LNCAP (cell line): ENCODE results near the gene METAP1.

Experiments
- TF ChIP-seq, protein P1 (sequence below): fragments of 450-650 bp; IDR thresholded peaks from 2 replicates; pipeline ENCODE4 v1.5.1; 2017; ENCODE audit warnings: mild to moderate bottlenecking

METAP1 gene

DNA sequence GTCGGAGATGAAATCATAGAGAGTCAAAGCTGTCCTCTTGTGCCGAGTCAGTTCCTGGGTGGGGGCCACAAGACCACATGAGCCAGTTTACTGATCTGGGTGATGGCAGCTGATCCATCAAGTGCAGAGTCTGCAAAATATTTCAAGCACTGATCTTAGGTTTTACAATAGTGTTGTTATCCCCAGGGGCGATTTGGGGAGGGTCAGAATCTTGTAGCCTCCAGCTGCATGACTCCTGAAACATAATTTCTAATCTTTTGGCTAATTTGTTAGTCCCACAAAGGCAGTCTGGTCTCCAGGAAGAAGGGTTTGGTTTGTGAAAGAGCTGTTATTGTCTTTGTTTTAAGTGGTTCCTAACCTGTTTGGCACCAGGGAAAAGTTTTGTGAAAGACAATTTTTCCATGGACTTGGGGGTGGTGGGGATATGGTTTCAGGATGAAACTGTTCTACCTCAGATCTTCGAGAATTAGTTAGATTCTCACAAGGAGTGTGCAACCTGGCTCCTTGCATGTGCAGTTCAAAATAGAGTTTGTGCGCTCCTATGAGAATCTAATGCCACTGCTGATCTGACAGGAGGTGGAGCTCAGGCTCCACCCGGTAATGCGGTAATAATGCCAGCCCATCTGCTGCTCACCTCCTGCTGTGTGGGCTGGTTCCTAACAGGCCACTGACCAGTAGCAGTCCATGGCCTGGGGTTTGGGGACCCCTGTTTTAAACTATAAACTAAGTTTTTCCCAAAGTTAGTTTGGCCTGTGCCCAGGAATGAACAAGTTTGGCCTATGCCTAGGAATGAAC lies 29.2 kb downstream of the METAP1 start:
- TF ChIP-seq, protein P1, sequence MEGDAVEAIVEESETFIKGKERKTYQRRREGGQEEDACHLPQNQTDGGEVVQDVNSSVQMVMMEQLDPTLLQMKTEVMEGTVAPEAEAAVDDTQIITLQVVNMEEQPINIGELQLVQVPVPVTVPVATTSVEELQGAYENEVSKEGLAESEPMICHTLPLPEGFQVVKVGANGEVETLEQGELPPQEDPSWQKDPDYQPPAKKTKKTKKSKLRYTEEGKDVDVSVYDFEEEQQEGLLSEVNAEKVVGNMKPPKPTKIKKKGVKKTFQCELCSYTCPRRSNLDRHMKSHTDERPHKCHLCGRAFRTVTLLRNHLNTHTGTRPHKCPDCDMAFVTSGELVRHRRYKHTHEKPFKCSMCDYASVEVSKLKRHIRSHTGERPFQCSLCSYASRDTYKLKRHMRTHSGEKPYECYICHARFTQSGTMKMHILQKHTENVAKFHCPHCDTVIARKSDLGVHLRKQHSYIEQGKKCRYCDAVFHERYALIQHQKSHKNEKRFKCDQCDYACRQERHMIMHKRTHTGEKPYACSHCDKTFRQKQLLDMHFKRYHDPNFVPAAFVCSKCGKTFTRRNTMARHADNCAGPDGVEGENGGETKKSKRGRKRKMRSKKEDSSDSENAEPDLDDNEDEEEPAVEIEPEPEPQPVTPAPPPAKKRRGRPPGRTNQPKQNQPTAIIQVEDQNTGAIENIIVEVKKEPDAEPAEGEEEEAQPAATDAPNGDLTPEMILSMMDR = no peak

GRCh38 chr4:99025506-99025905 lies 30.0 kb downstream of the METAP1 start:
- TF ChIP-seq, protein P1 = no peak

DNA sequence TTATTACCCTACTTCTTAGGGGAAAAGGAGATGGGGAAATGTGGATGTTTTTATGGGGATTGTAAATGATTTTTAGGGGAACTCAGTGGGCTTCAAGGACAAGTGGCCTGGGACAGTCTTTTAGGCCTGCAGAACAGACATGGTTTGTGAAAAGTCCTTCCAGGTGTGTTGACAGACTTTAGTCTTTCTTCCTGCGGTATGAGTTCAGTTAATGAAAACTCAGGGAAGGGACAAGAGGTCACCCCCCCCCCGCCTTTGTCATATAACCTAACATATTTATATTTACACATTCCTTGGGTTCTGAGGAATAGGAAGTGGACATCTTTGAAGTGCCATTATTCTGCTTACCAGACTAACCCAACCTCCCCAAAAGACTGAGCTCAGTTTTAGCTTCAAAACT lies 31.8 kb downstream of the METAP1 start:
- TF ChIP-seq, protein P1 = no peak

DNA sequence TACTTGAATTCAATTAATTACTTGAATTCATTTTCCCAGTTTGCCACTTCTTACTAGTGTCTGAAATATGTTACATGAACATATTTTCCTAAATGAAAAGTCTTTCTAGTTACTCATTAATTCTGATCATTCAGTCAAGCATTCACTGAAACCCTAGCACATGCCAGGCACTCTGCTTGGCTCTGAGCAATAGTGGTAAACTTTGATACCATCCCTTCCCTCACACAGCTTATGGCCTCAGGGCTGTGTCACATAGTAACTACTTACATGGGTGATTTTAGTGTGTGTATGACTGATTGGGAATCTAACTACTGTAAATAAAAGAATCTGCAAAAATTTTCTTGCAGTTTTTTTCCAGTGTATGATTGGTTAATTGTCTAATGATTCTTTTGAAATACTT lies 32.7 kb downstream of the METAP1 start:
- TF ChIP-seq, protein P1 = no peak

- TF ChIP-seq, protein P1 = no peak
Observed at GRCh38 chr4:99029018-99029735, 33.7 kb downstream of the METAP1 start.

- TF ChIP-seq, protein P1 = no peak
Observed at GRCh38 chr4:99029852-99030251, 34.3 kb downstream of the METAP1 start.

DNA sequence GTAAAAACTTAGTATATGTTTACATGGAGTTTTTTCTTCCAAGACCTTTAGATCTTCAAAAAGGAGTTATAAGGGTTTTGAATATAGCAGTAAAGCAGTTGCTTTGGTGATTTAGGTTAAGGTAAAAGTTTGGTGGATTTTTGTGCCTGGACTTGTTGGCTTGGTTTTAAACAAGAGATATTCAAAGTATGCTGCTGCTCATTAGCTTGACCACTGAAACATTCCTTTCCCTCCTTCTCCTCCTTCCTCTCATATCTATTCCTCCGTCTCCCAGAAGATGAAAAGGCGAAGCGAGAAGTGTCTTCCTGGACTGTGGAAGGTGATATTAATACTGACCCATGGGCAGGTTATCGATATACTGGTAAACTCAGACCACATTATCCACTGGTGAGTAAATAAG lies 38.4 kb downstream of the METAP1 start:
- TF ChIP-seq, protein P1 = no peak
